ENCODE results near the gene PRSS1.

DNA sequence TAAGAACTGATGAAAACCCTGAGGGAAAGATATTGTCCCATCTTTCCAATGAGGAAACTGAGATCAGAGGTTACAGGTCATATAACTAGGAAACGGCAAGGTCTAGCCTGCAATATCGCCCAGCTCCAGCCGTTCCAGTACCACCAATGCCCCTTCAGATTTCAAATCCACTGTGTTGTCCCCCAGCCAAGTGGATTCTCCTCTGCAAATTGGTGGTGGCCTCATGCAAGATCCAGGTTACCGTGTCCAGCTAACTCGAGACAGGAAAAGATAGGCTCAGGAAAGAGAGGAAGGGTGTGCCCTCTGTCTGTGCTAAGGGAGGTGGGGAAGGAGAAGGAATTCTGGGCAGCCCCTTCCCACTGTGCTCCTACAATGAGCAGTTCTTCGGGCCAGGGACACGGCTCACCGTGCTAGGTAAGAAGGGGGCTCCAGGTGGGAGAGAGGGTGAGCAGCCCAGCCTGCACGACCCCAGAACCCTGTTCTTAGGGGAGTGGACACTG is 46.8 kb downstream of the PRSS1 start:
- TF ChIP-seq, protein P1, sequence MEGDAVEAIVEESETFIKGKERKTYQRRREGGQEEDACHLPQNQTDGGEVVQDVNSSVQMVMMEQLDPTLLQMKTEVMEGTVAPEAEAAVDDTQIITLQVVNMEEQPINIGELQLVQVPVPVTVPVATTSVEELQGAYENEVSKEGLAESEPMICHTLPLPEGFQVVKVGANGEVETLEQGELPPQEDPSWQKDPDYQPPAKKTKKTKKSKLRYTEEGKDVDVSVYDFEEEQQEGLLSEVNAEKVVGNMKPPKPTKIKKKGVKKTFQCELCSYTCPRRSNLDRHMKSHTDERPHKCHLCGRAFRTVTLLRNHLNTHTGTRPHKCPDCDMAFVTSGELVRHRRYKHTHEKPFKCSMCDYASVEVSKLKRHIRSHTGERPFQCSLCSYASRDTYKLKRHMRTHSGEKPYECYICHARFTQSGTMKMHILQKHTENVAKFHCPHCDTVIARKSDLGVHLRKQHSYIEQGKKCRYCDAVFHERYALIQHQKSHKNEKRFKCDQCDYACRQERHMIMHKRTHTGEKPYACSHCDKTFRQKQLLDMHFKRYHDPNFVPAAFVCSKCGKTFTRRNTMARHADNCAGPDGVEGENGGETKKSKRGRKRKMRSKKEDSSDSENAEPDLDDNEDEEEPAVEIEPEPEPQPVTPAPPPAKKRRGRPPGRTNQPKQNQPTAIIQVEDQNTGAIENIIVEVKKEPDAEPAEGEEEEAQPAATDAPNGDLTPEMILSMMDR (IDR thresholded peaks at IDR 0.05): no peak
- no peak for TF ChIP-seq EP300 (IDR thresholded peaks at IDR 0.05)

All from gastroesophageal sphincter (tissue), 3 donors.